Lower leg skin (tissue), 3 donors: ENCODE results near the gene IVD.

Experiments used
- CTCF ChIP-seq, 3 donors: fragments of 450-650 bp; IDR thresholded peaks; one replicate each; pipeline ENCODE4 v1.5.1; 2016; ENCODE audit warnings: antibody characterized with exemption in 3 of 3, mild to moderate bottlenecking in 3 of 3, moderate library complexity in 2 of 3
- POLR2A ChIP-seq, 2 donors: fragments of 450-650 bp; IDR thresholded peaks; one replicate each; pipeline ENCODE4 v1.6.1; 2016 to 2017; ENCODE audit warnings: antibody characterized with exemption in 2 of 2, mild to moderate bottlenecking in 1 of 2, moderate library complexity in 1 of 2

GRCh38 chr15:40377606-40378005, 28.0 kb upstream of the IVD start:
- TF ChIP-seq CTCF (IDR thresholded peaks at IDR 0.05): no peak
- no peak for TF ChIP-seq POLR2A (IDR thresholded peaks at IDR 0.05)
